Measurements from ENCODE around the gene RRP1.

Gene RRP1

GRCh38 chr21:43777953-43778352 lies 11.4 kb upstream of the RRP1 start:
- no peak for DNase-seq

GRCh38 chr21:43778469-43779335 lies 10.7 kb upstream of the RRP1 start:
- DNase-seq, result no peak

- DNase-seq, result no peak
Observed at GRCh38 chr21:43779660-43780059, 9.7 kb upstream of the RRP1 start.

- no peak for DNase-seq
Observed at GRCh38 chr21:43781846-43782245, 7.5 kb upstream of the RRP1 start.

GRCh38 chr21:43782431-43783097 lies 6.8 kb upstream of the RRP1 start:
- no peak for DNase-seq

GRCh38 chr21:43783098-43783700 lies 6.2 kb upstream of the RRP1 start:
- DNase-seq, result no peak

GRCh38 chr21:43785134-43785533 lies 4.2 kb upstream of the RRP1 start:
- no peak for DNase-seq

GRCh38 chr21:43786300-43786806 lies 3.0 kb upstream of the RRP1 start:
- no peak for DNase-seq

- DNase-seq, result no peak
Observed at GRCh38 chr21:43786807-43787440, 2.5 kb upstream of the RRP1 start.

GRCh38 chr21:43790010-43790524 lies 690 bp downstream of the RRP1 start:
- DNase-seq, result no peak

GRCh38 chr21:43792406-43792805 lies 3.0 kb downstream of the RRP1 start:
- DNase-seq, result no peak

- no peak for DNase-seq
Observed at GRCh38 chr21:43793243-43793642, 3.9 kb downstream of the RRP1 start.

GRCh38 chr21:43794311-43794710 lies 4.9 kb downstream of the RRP1 start:
- DNase-seq, result no peak

GRCh38 chr21:43794857-43795256 lies 5.5 kb downstream of the RRP1 start:
- no peak for DNase-seq

- DNase-seq, result no peak
Observed at GRCh38 chr21:43797415-43797814, 8.0 kb downstream of the RRP1 start.

GRCh38 chr21:43797925-43798715 lies 8.7 kb downstream of the RRP1 start:
- DNase-seq, result no peak

GRCh38 chr21:43799301-43799840 lies 10.0 kb downstream of the RRP1 start:
- DNase-seq, result no peak

- no peak for DNase-seq
Observed at GRCh38 chr21:43800124-43800523, 10.7 kb downstream of the RRP1 start.

GRCh38 chr21:43800566-43800965 lies 11.2 kb downstream of the RRP1 start:
- DNase-seq, result no peak

- DNase-seq, result no peak
Observed at GRCh38 chr21:43801006-43801783, 11.8 kb downstream of the RRP1 start.

GRCh38 chr21:43802713-43803313 lies 13.4 kb downstream of the RRP1 start:
- DNase-seq, result no peak
